ENCODE results near the gene CNR1.

Gene CNR1

DNA sequence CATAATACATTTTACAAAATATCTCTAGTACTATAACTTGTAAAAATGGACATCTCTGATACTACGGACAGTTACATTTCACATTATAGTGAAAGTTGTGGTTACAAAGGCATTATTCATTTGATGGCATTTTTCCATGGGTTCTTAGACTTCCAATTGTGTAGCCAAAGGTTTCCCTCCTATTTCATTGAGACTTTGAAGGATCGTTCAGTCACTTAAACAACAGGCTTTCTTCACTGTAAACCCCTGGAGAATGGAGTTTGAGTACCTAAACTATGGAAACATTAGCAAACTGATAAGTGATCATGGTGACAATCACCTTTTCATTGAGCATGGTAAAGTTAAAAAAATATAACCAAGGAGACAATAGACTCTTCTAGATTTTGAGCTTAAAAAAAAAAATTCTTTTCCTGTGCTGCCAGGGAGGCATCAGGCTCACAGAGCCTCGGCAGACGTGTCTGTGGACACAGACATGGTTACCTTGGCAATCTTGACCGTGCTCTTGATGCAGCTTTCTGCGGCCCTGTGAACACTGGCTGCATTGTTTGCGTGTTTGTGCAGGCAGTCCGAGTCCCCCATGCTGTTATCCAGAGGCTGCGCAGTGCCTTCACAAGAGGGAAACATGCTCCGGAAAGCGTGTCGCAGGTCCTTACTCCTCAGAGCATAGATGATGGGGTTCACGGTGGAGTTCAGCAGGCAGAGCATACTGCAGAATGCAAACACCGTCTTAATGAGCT lies 22.6 kb downstream of the CNR1 start:
- DNase-seq: no peak

GRCh38 chr6:88142297-88142668 lies 23.9 kb downstream of the CNR1 start:
- no peak for DNase-seq

DNA sequence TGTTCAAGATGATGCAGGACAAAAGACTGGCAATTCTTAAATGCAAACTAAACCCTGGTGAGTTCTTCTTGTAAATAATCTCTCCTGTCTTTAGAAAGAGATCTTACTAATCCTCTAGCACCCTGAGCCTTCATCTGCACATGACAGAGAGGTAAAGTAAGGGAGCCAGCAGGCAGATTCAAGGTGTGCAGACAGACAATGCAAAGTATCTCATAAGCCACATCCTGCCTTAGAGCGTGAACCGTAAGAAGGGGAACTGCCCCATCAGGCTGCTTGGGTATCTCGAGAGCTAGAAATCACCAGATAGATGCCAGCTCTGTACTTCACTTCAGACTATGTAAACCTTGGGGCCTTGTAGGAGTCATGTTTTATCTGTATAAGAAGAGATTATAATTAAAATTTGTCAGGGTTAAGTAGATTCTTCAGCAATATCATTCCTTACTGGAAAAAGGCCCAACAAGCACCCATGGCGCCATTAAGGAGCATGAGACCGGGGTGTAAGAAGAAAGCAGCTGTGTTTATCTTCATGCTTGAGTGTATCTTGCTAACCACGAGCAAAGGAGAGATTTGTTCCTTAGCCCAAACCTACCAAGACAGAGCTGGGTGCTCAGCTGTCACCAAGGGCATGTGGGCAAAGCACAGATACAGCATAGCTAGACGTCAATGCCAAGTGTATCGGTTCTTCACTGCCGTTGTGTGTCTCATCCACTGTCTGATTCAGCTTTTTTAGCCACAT lies 24.4 kb downstream of the CNR1 start:
- no peak for DNase-seq

DNA sequence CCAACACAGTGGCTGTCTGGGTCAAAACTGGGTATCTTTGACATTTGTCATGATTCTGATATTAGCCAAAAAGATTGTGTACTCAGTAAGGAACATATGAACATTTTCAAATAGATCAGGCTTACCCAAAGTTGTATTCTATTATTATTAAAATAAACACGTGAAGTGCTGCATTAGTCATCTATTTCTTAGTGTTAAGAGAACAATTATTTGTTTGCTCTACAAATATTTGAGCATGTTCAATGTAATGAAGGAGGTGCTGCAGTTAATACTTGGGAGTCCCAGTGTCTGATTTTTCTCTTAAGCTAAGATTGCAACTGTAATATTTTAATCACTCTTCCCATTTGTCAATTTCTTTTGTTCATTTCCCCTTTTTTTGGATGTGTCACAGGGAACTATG lies 28.2 kb downstream of the CNR1 start:
- DNase-seq: no peak

- no peak for DNase-seq
These were observed 30.5 kb downstream of the CNR1 start for GRCh38 chr6:88135578-88136114.

- no peak for DNase-seq
These were observed 31.6 kb downstream of the CNR1 start for GRCh38 chr6:88134575-88134974.

DNA sequence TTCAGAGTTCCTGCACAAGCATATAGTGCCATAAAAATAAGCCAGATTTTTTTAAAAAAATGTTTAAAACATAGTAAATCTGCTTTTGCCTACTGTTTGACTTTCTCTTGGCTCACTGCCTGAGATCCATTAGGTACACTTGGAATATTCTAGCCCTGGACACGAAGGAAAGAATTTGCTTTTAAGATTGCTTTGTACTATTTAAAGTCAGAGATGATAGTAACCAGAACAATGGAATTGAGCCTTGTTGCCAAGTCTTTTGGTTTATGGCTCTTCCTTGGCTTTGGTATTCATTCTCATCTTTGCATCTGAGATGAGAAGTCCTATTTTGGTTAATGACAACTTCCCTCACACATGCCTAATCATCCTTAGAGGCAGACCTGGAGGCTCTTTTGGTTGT lies 32.4 kb downstream of the CNR1 start:
- no peak for DNase-seq

DNA sequence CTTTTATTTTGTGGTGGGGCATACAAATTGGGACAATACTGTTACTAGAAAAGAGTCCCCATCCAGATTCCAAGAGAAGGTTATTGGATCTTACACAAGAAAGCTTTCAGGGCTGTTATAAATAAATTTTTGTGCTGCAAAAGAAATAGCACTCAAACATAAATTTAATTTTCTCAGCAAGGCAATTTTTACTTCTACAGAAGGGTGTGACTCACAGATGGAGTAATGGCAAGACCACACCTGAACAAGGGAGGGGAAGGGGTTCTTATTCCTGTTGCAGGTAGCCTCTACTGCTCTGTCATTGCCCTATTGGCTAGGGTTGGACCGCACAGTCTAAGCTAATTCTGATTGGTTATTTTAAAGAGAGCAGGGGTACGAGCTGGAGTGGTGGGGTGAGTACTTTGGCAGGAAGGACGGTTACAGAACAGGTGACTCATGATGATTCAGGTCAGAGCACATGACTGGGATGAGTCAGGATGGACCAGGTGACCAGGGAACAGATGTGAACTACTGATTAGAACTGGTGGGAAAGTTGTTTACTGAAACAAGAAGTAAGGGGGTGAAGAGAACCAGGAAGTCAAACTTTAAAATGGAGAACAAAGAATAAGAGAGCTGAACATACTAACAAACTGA lies 41.1 kb downstream of the CNR1 start:
- DNase-seq: no peak

- DNase-seq: no peak
These were observed 45.5 kb downstream of the CNR1 start for GRCh38 chr6:88120635-88121034.

GRCh38 chr6:88119769-88120168 lies 46.4 kb downstream of the CNR1 start:
- DNase-seq: no peak

DNA sequence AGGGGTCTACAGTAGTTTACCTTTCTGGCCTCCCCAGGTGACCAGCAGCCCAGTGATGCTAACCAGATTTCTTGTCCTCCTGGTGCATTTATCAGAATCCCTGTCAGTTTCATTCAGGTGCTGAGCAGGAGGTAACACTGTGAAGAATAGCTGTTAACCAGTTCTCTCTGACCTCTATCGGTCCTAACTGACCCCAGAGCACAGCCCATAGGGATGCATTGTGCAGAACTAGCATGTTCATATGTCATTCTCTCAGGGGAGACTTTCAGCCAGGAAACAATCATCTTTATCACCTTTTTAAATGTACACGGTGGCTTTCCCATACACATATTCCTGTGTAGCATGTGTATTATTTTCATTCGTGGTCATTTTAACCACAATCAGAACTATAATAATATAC lies 49.9 kb downstream of the CNR1 start:
- no peak for DNase-seq

DNA sequence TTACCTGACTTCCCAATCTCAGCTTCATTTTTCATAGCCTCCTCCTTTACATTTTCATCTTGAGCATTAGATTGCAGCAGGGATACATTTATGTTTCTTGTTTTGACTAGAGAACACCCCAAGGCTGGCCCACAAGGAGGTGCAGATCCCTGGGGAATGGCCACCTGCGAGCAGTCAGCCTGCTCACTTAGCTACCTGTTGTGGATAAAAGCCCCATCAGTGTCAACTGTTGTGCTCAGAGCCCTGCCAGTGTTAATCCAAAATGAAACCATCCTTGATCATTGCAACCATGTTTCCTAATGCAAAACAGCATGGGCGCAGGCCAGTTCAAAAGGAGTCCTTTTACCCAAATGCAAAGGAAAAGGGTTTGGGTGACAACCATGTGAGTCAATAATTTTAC lies 50.8 kb downstream of the CNR1 start:
- DNase-seq: no peak

DNA sequence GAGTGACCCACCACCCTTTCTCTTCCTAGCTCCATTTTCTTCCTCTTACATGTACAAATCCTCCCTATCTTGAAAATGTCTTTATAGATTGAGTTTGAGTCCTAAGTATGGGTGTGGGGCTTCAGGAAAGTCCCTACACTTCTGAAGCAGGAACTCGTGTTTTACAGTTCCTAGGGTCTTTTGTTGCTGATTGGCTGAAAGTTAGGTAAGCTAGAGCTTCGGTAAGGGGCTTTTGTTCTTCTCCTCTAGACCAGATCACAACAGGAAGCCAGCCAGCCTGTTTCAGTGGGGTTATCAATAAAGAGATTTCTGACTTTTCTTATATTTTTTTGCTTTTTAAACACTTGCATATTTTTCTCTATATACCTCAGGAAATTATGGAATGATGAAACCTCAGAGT lies 51.3 kb downstream of the CNR1 start:
- DNase-seq: no peak

DNA sequence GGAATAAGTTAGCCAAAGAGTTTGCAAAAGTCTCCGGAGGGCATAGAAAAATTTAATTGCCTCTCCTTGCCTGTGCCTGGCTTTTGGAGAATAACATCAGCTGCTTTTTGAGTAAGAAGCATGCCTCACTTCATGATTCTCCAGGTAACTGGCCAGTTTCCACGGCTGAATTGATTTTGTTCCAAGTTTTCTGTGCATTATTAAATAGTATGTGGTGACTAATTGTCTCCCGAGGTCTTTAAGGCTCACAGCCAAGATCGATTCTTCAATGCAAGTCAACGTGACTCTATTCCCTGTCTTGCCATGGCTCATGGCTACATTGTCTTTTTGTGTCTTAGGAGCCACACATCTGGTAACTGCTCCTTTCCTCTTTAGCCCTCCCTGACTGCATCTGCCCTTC lies 54.2 kb downstream of the CNR1 start:
- no peak for DNase-seq

- DNase-seq: no peak
These were observed 58.9 kb downstream of the CNR1 start for GRCh38 chr6:88107241-88107640.

GRCh38 chr6:88105741-88106340 lies 60.3 kb downstream of the CNR1 start:
- DNase-seq: no peak
